Neuronal stem cell (in vitro differentiated cells): ENCODE results near the gene RIMKLA.
A peak's percentile ranks its signal among the peaks of the same experiment; 100 is the strongest.

ENCODE experiments used
- DNase-seq: peaks from one replicate; pipeline ENCODE4 v3.0.0-alpha.2; 2013; ENCODE audit warnings: low spot score
- H2AFZ ChIP-seq: one replicate; pipeline ENCODE4 v1.6.1; 2013; ENCODE audit warnings: mild to moderate bottlenecking, low read length, inconsistent platforms
- H2AK5ac ChIP-seq: 2 replicates; pipeline ENCODE4 v1.6.1; 2013; ENCODE audit warnings: low read depth, mild to moderate bottlenecking, inconsistent platforms, low read length, moderate library complexity, mixed read lengths
- H2BK120ac ChIP-seq: 2 replicates; pipeline ENCODE4 v1.6.1; 2013; ENCODE audit warnings: low read depth, mild to moderate bottlenecking, inconsistent platforms, low read length, moderate library complexity, mixed read lengths
- H2BK12ac ChIP-seq: one replicate; pipeline ENCODE4 v1.6.1; 2013; ENCODE audit warnings: low read length, inconsistent platforms
- H2BK15ac ChIP-seq: 2 replicates; pipeline ENCODE4 v1.6.1; 2013; ENCODE audit warnings: mild to moderate bottlenecking, low read length, inconsistent platforms, mixed read lengths
- H2BK5ac ChIP-seq: one replicate; pipeline ENCODE4 v1.6.1; 2013; ENCODE audit warnings: inconsistent platforms, mild to moderate bottlenecking, low read length, moderate library complexity
- H3K14ac ChIP-seq: one replicate; pipeline ENCODE4 v1.6.1; 2013; ENCODE audit warnings: low read length, inconsistent platforms
- H3K18ac ChIP-seq: 2 replicates; pipeline ENCODE4 v1.6.1; 2013; ENCODE audit warnings: low read length, inconsistent platforms
- H3K23ac ChIP-seq: 2 replicates; pipeline ENCODE4 v1.6.1; 2013; ENCODE audit warnings: low read depth, mild to moderate bottlenecking, mixed read lengths, low read length, inconsistent platforms; ENCODE audit not compliant: poor library complexity
- H3K27ac ChIP-seq: replicated peaks from 3 replicates; pipeline ENCODE4 v1.5.1; 2013; ENCODE audit warnings: low read length, inconsistent platforms
- H3K27me3 ChIP-seq, 3 experiments: 2 replicates each; pipeline ENCODE4 v1.6.1; 2013; ENCODE audit warnings: low read length in 3 of 3, mild to moderate bottlenecking in 2 of 3, inconsistent platforms in 1 of 3, low read depth in 1 of 3, mixed read lengths in 1 of 3, moderate library complexity in 1 of 3; ENCODE audit not compliant: control insufficient read depth in 3 of 3, insufficient read depth in 3 of 3
- H3K36me3 ChIP-seq, 2 donors: replicated peaks in 1 of 2; 2 replicates each; pipeline ENCODE4 v1.6.1; 2013; ENCODE audit warnings: low read length in 2 of 2; ENCODE audit not compliant: control insufficient read depth in 2 of 2, insufficient read depth in 2 of 2
- H3K4ac ChIP-seq: 2 replicates; pipeline ENCODE4 v1.6.1; 2013; ENCODE audit warnings: inconsistent platforms, mild to moderate bottlenecking, low read length, moderate library complexity
- H3K4me1 ChIP-seq, 2 donors: 1 replicate in 1 of 2; 2 replicates in 1 of 2; pipeline ENCODE4 v1.6.1; 2013; ENCODE audit warnings: low read length in 2 of 2, low read depth in 1 of 2; ENCODE audit not compliant: control insufficient read depth in 2 of 2, insufficient read depth in 1 of 2
- H3K4me2 ChIP-seq: one replicate; pipeline ENCODE4 v1.6.1; 2013; ENCODE audit warnings: mild to moderate bottlenecking, low read length, inconsistent platforms; ENCODE audit not compliant: insufficient read depth, poor library complexity, severe bottlenecking
- H3K4me3 ChIP-seq, 2 donors: 2 replicates each; pipeline ENCODE4 v1.5.1; 2013; ENCODE audit warnings: low read length in 2 of 2, mild to moderate bottlenecking in 2 of 2, inconsistent platforms in 1 of 2, moderate library complexity in 1 of 2
- H3K79me1 ChIP-seq: one replicate; pipeline ENCODE4 v1.6.1; 2013; ENCODE audit warnings: low read depth, mild to moderate bottlenecking, inconsistent platforms, low read length, moderate library complexity
- H3K9ac ChIP-seq: one replicate; pipeline ENCODE4 v1.6.1; 2013; ENCODE audit warnings: mild to moderate bottlenecking, low read depth, low read length, inconsistent platforms; ENCODE audit not compliant: poor library complexity
- H3K9me3 ChIP-seq, 2 donors: replicated peaks in 1 of 2; 2 replicates each; pipeline versions ENCODE3 to v1.6.1; 2013; ENCODE audit warnings: low read length in 2 of 2, mild to moderate bottlenecking in 2 of 2, inconsistent platforms in 1 of 2, low read depth in 1 of 2, mixed read lengths in 1 of 2, moderate library complexity in 1 of 2; ENCODE audit not compliant: control insufficient read depth in 2 of 2, insufficient read depth in 1 of 2
- H4K8ac ChIP-seq: one replicate; pipeline ENCODE4 v1.6.1; 2013; ENCODE audit warnings: low read depth, mild to moderate bottlenecking, inconsistent platforms, low read length, moderate library complexity
- H4K91ac ChIP-seq: one replicate; pipeline ENCODE4 v1.6.1; 2013; ENCODE audit warnings: low read length, low read depth, mild to moderate bottlenecking, inconsistent platforms; ENCODE audit not compliant: poor library complexity
- WGBS, 2 donors: extraction: QIAGEN DNeasy Blood & Tissue Kit; methylation state at CpG; one replicate each; pipeline ENCODE4 v1.1.7; 2013; ENCODE audit warnings: missing lambda C conversion rate in 2 of 2, mixed read lengths in 1 of 2; ENCODE audit not compliant: insufficient read length in 2 of 2, insufficient replicate concordance in 1 of 2; ENCODE audit errors: extremely low coverage in 2 of 2; 5-methylcytosine and 5-hydroxymethylcytosine counted together

RIMKLA gene

GRCh38 chr1:42453386-42453785 lies 72.8 kb downstream of the RIMKLA start:
- no peaks in the 10 kb centered on the region for H3K79me1 ChIP-seq
- peaks cover 5 to 10% of the 10 kb centered on the region in 2 donors for H3K4me1 ChIP-seq
- H4K8ac ChIP-seq, result no peak overlapping the region
- H3K27ac ChIP-seq, result no peak overlapping the region
- no peak overlapping the region for H3K14ac ChIP-seq
- no peak overlapping the region for H3K23ac ChIP-seq
- H3K18ac ChIP-seq, result no peak overlapping the region
- no peak overlapping the region for H3K4me3 ChIP-seq
- H2AFZ ChIP-seq, result no peak overlapping the region
- no peak overlapping the region for H4K91ac ChIP-seq
- H3K36me3 ChIP-seq, result peaks cover 0 to 6% of the 10 kb centered on the region in 2 donors
- H3K9ac ChIP-seq, result no peak overlapping the region
- H2BK15ac ChIP-seq, result no peak overlapping the region
- no peak overlapping the region for H2AK5ac ChIP-seq
- no peak for DNase-seq
- H3K4ac ChIP-seq, result no peak overlapping the region
- H3K4me2 ChIP-seq, result no peak overlapping the region
- H2BK12ac ChIP-seq, result no peak overlapping the region
- H3K9me3 ChIP-seq, result no peaks in the 10 kb centered on the region
- H2BK120ac ChIP-seq, result no peak overlapping the region
- H3K27me3 ChIP-seq, result peaks cover 0 to 5% (median under 1%) of the 10 kb centered on the region in 3 experiments
- H2BK5ac ChIP-seq, result no peak overlapping the region
- WGBS, 2 donors, result no CpG with 5 or more reads among the region's 4 CpGs

- Histone ChIP-seq H2AFZ (no peak overlapping the region), H2BK12ac (no peak overlapping the region), H3K18ac (no peak overlapping the region), H3K27ac (no peak overlapping the region), H2AK5ac (no peak overlapping the region), H3K4me3 (no peak overlapping the region), H3K4ac (no peak overlapping the region), H2BK120ac (no peak overlapping the region), H3K14ac (no peak overlapping the region), H4K91ac (no peak overlapping the region), H3K36me3 (peaks cover 0 to 16% of the 10 kb centered on the region in 2 donors), H2BK15ac (no peak overlapping the region), H3K9me3 (no peaks in the 10 kb centered on the region), H3K79me1 (no peaks in the 10 kb centered on the region), H2BK5ac (no peak overlapping the region), H3K27me3 (peaks cover 0 to 3% (median 0%) of the 10 kb centered on the region in 3 experiments), H3K23ac (no peak overlapping the region), H4K8ac (no peak overlapping the region), H3K4me1 (peaks cover 5 to 10% of the 10 kb centered on the region in 2 donors), H3K9ac (no peak overlapping the region), H3K4me2 (no peak overlapping the region)
- DNase-seq, result no peak
- WGBS, 2 donors, result no CpG with 5 or more reads among the region's 5 CpGs
Measured at GRCh38 chr1:42454403-42454802, 73.8 kb downstream of the RIMKLA start.

- peak within 1 kb of the TSS; percentile 96 for H2BK5ac ChIP-seq
- WGBS, 2 donors, result no CpG with 5 or more reads among the region's 66 CpGs
- no peaks in the 10 kb centered on the region for H3K79me1 ChIP-seq
- H2BK15ac ChIP-seq, result no peak within 1 kb of the TSS
- peak within 1 kb of the TSS; percentile 83 for H3K14ac ChIP-seq
- peaks cover 5 to 10% of the 10 kb centered on the region in 2 donors for H3K4me1 ChIP-seq
- H2BK12ac ChIP-seq, result no peak within 1 kb of the TSS
- no peaks in the 10 kb centered on the region for H3K9me3 ChIP-seq
- peaks cover 0 to 3% (median 0%) of the 10 kb centered on the region in 3 experiments for H3K27me3 ChIP-seq
- peak within 1 kb of the TSS; percentile 55 for H3K27ac ChIP-seq
- peaks cover 0 to 25% of the 10 kb centered on the region in 2 donors for H3K36me3 ChIP-seq
- H4K91ac ChIP-seq, result no peak within 1 kb of the TSS
- H2AK5ac ChIP-seq, result peak within 1 kb of the TSS; percentile 90
- DNase-seq, result peak; percentile 78
- H3K4me3 ChIP-seq, result peak within 1 kb of the TSS; percentile 68 to 86
- peak within 1 kb of the TSS; percentile 96 for H3K23ac ChIP-seq
- peak within 1 kb of the TSS; percentile 52 for H4K8ac ChIP-seq
- no peak within 1 kb of the TSS for H3K4ac ChIP-seq
- peak within 1 kb of the TSS; percentile 58 for H2BK120ac ChIP-seq
- H3K18ac ChIP-seq, result peak within 1 kb of the TSS; percentile 98
- H3K9ac ChIP-seq, result peak within 1 kb of the TSS; percentile 99
- H3K4me2 ChIP-seq, result peak within 1 kb of the TSS; percentile 94
- H2AFZ ChIP-seq, result peak within 1 kb of the TSS; percentile 87
Measured at GRCh38 chr1:42456010-42456753, 75.6 kb downstream of the RIMKLA start, which contains the start of the genes PPCS and ZMYND12. TSS of gene PPCS (plus strand) at chr1:42456543. CDS start at chr1:42456566, 23 bp downstream. TSS of gene ZMYND12 (minus strand) at chr1:42456022. CDS start at chr1:42455997, 25 bp downstream.

GRCh38 chr1:42456754-42457089 lies 76.1 kb downstream of the RIMKLA start:
- peak overlapping the region; percentile 99 for H3K9ac ChIP-seq
- H3K23ac ChIP-seq, result peak overlapping the region; percentile 96
- peak overlapping the region; percentile 55 for H3K27ac ChIP-seq
- H3K79me1 ChIP-seq, result no peaks in the 10 kb centered on the region
- no peak overlapping the region for H2BK12ac ChIP-seq
- peak overlapping the region; percentile 87 for H2AFZ ChIP-seq
- H2BK120ac ChIP-seq, result peak overlapping the region; percentile 58
- peak overlapping the region; percentile 94 for H3K4me2 ChIP-seq
- DNase-seq, result no peak
- H2BK15ac ChIP-seq, result no peak overlapping the region
- no peaks in the 10 kb centered on the region for H3K9me3 ChIP-seq
- H4K91ac ChIP-seq, result no peak overlapping the region
- H3K18ac ChIP-seq, result peak overlapping the region; percentile 98
- H2AK5ac ChIP-seq, result peak overlapping the region; percentile 90
- H3K27me3 ChIP-seq, result peaks cover 0 to 3% (median 0%) of the 10 kb centered on the region in 3 experiments
- H2BK5ac ChIP-seq, result peak overlapping the region; percentile 96
- H3K4me1 ChIP-seq, result peaks cover 5 to 10% of the 10 kb centered on the region in 2 donors
- H3K4me3 ChIP-seq, result peak overlapping the region; percentile 68 to 86
- peaks cover 0 to 25% of the 10 kb centered on the region in 2 donors for H3K36me3 ChIP-seq
- no CpG with 5 or more reads among the region's 23 CpGs for WGBS, 2 donors
- H3K14ac ChIP-seq, result peak overlapping the region; percentile 83
- no peak overlapping the region for H4K8ac ChIP-seq
- H3K4ac ChIP-seq, result no peak overlapping the region
